Measurements from ENCODE around the gene USP46.

The USP46 gene

GRCh38 chr4:52619591-52619931 lies 39.5 kb downstream of the USP46 start:
- DNase-seq: no peak
- TF ChIP-seq POLR2A (IDR thresholded peaks at IDR 0.05; ENCODE audit: low read length) (no peak), GATA1 (IDR thresholded peaks at IDR 0.05; ENCODE audit: low read depth, low read length) (no peak)

GRCh38 chr4:52618795-52619590 lies 40.1 kb downstream of the USP46 start:
- no peak for DNase-seq
- TF ChIP-seq POLR2A (IDR thresholded peaks at IDR 0.05; ENCODE audit: low read length) (no peak), GATA1 (IDR thresholded peaks at IDR 0.05; ENCODE audit: low read depth, low read length) (no peak)

GRCh38 chr4:52617336-52618020 lies 41.6 kb downstream of the USP46 start:
- no peak for DNase-seq
- no peak for TF ChIP-seq POLR2A (IDR thresholded peaks at IDR 0.05; ENCODE audit: low read length)
- TF ChIP-seq GATA1 (IDR thresholded peaks at IDR 0.05; ENCODE audit: low read depth, low read length): no peak

GRCh38 chr4:52614241-52614640 lies 44.9 kb downstream of the USP46 start:
- TF ChIP-seq GATA1 (IDR thresholded peaks at IDR 0.05; ENCODE audit: low read depth, low read length) (no peak), POLR2A (IDR thresholded peaks at IDR 0.05; ENCODE audit: low read length) (no peak)
- DNase-seq: no peak

- TF ChIP-seq GATA1 (IDR thresholded peaks at IDR 0.05; ENCODE audit: low read depth, low read length) (no peak), POLR2A (IDR thresholded peaks at IDR 0.05; ENCODE audit: low read length) (no peak)
- DNase-seq: no peak
Measured at GRCh38 chr4:52612341-52612740, 46.8 kb downstream of the USP46 start.

GRCh38 chr4:52611030-52611555 lies 48.0 kb downstream of the USP46 start:
- TF ChIP-seq GATA1 (IDR thresholded peaks at IDR 0.05; ENCODE audit: low read depth, low read length) (no peak), POLR2A (IDR thresholded peaks at IDR 0.05; ENCODE audit: low read length) (no peak)
- no peak for DNase-seq

GRCh38 chr4:52606726-52607125 lies 52.4 kb downstream of the USP46 start:
- no peak for DNase-seq
- TF ChIP-seq POLR2A (IDR thresholded peaks at IDR 0.05; ENCODE audit: low read length): no peak

GRCh38 chr4:52606040-52606439 lies 53.1 kb downstream of the USP46 start:
- DNase-seq: no peak
- TF ChIP-seq POLR2A (IDR thresholded peaks at IDR 0.05; ENCODE audit: low read length) (no peak), GATA1 (IDR thresholded peaks at IDR 0.05; ENCODE audit: low read depth, low read length) (no peak)

- DNase-seq: no peak
- TF ChIP-seq POLR2A (IDR thresholded peaks at IDR 0.05; ENCODE audit: low read length): no peak
Measured at GRCh38 chr4:52604215-52604614, 54.9 kb downstream of the USP46 start.

- DNase-seq: no peak
Measured at GRCh38 chr4:52600275-52600674, 58.8 kb downstream of the USP46 start.

GRCh38 chr4:52595001-52595400 lies 64.1 kb downstream of the USP46 start:
- TF ChIP-seq GATA1 (IDR thresholded peaks at IDR 0.05; ENCODE audit: low read depth, low read length): no peak
- TF ChIP-seq POLR2A (IDR thresholded peaks at IDR 0.05; ENCODE audit: low read length): no peak
- no peak for DNase-seq

More at GRCh38 chr4:52600275-52600674, 58.8 kb downstream of the USP46 start:
- no peak for TF ChIP-seq GATA1 (IDR thresholded peaks at IDR 0.05; ENCODE audit: low read depth, low read length)
- TF ChIP-seq POLR2A (IDR thresholded peaks at IDR 0.05; ENCODE audit: low read length): no peak

GRCh38 chr4:52592287-52592686 lies 66.8 kb downstream of the USP46 start:
- DNase-seq: no peak
- TF ChIP-seq POLR2A (IDR thresholded peaks at IDR 0.05; ENCODE audit: low read length) (no peak), GATA1 (IDR thresholded peaks at IDR 0.05; ENCODE audit: low read depth, low read length) (no peak)

- TF ChIP-seq POLR2A (IDR thresholded peaks at IDR 0.05; ENCODE audit: low read length) (no peak), GATA1 (IDR thresholded peaks at IDR 0.05; ENCODE audit: low read depth, low read length) (no peak)
- DNase-seq: no peak
Measured at GRCh38 chr4:52588771-52589591, 70.1 kb downstream of the USP46 start.

GRCh38 chr4:52588097-52588496 lies 71.0 kb downstream of the USP46 start:
- no peak for TF ChIP-seq GATA1 (IDR thresholded peaks at IDR 0.05; ENCODE audit: low read depth, low read length)
- TF ChIP-seq POLR2A (IDR thresholded peaks at IDR 0.05; ENCODE audit: low read length): no peak
- peak; percentile 20 to 30 for DNase-seq

Measured in erythroblast (primary cell).